H1 (cell line): ENCODE results near the gene ALG11. TPM values are rescaled to one million over a fixed set of nuclear protein-coding genes. Genes with fewer than 3 reads are reported as not detected.

Source experiments
- CTCF ChIA-PET: fragments of 300-600 bp; sonication (Branson Sonifier 250); formaldehyde crosslinking; loops from one replicate; lab custom pipeline; 2021; ENCODE audit not compliant: partially characterized antibody; lab: Charles Lee
- POLR2A ChIA-PET: fragments of 300-600 bp; sonication (Branson Sonifier 250); formaldehyde crosslinking; loops from one replicate; lab custom pipeline; 2021; ENCODE audit warnings: inconsistent platforms; ENCODE audit not compliant: partially characterized antibody; lab: Charles Lee
- DNase-seq, 2 experiments: peaks; one replicate each; pipeline versions ENCODE4 v3.0.0 to v3.0.0-alpha.2; 2010 to 2022; ENCODE audit warnings: low spot score in 2 of 2, low read depth in 1 of 2, mixed read lengths in 1 of 2
- FAIRE-seq: peaks from 2 replicates; lab custom pipeline; 2011; peaks lifted over from hg19 to GRCh38; lab: Jason Lieb, UNC
- H2AFZ ChIP-seq: 2 replicates; pipeline ENCODE4 v1.8.1; 2012; ENCODE audit warnings: low read length, inconsistent platforms
- H2AK5ac ChIP-seq: 2 replicates; pipeline ENCODE4 v1.6.1; 2013; ENCODE audit warnings: low read depth, low read length
- H2BK120ac ChIP-seq: replicated peaks from 2 replicates; pipeline ENCODE3; 2013; ENCODE audit warnings: low read depth, low read length, inconsistent platforms
- H2BK12ac ChIP-seq: 2 replicates; pipeline ENCODE4 v1.6.1; 2013; ENCODE audit warnings: low read depth, low read length
- H2BK15ac ChIP-seq: 2 replicates; pipeline ENCODE4 v1.6.1; 2013; ENCODE audit warnings: low read length
- H2BK20ac ChIP-seq: 2 replicates; pipeline ENCODE4 v1.6.1; 2013; ENCODE audit warnings: low read length
- H2BK5ac ChIP-seq: 2 replicates; pipeline ENCODE4 v1.6.1; 2013; ENCODE audit warnings: low read depth, low read length
- H3K14ac ChIP-seq: 2 replicates; pipeline ENCODE4 v1.6.1; 2013; ENCODE audit warnings: inconsistent platforms; ENCODE audit not compliant: insufficient read length
- H3K18ac ChIP-seq: 2 replicates; pipeline ENCODE4 v1.6.1; 2013; ENCODE audit warnings: low read length; ENCODE audit errors: extremely low read depth
- H3K23ac ChIP-seq: 2 replicates; pipeline ENCODE4 v1.6.1; 2013; ENCODE audit warnings: inconsistent platforms; ENCODE audit not compliant: insufficient read length
- H3K23me2 ChIP-seq: 2 replicates; pipeline ENCODE4 v1.6.1; 2013; ENCODE audit warnings: low read depth, low read length
- H3K27ac ChIP-seq: 2 replicates; pipeline ENCODE4 v1.6.1; 2011; ENCODE audit warnings: low read depth, low read length, inconsistent platforms
- H3K27me3 ChIP-seq, 4 experiments: replicated peaks in 1 of 4; 1 replicate in 1 of 4; 2 replicates in 3 of 4; pipeline versions ENCODE4 v1.6.1 to v1.8.1; 2011 to 2013; ENCODE audit warnings: low read length in 3 of 4, mild to moderate bottlenecking in 3 of 4, inconsistent platforms in 2 of 4, mixed read lengths in 2 of 4, moderate library complexity in 1 of 4; ENCODE audit not compliant: control insufficient read depth in 3 of 4, insufficient read depth in 3 of 4; ENCODE audit errors: extremely low read depth in 1 of 4
- H3K36me3 ChIP-seq, 4 experiments: 2 replicates each; pipeline versions ENCODE4 v1.6.1 to v1.8.1; 2011 to 2013; ENCODE audit warnings: mild to moderate bottlenecking in 4 of 4, low read length in 3 of 4, moderate library complexity in 2 of 4, control low read depth in 1 of 4, inconsistent platforms in 1 of 4; ENCODE audit not compliant: insufficient read depth in 4 of 4, control insufficient read depth in 2 of 4
- H3K4ac ChIP-seq: replicated peaks from 2 replicates; pipeline ENCODE3; 2013; ENCODE audit warnings: low read length, low read depth, mixed read lengths, inconsistent platforms; ENCODE audit not compliant: insufficient read length
- H3K4me1 ChIP-seq, 4 experiments: replicated peaks in 1 of 4; 1 replicate in 1 of 4; 2 replicates in 3 of 4; pipeline versions ENCODE4 v1.6.1 to v1.8.1; 2011 to 2013; ENCODE audit warnings: low read length in 3 of 4, inconsistent platforms in 2 of 4, mixed read lengths in 1 of 4; ENCODE audit not compliant: insufficient read depth in 4 of 4, control insufficient read depth in 3 of 4
- H3K4me2 ChIP-seq, 2 experiments: 2 replicates each; pipeline versions ENCODE4 v1.6.1 to v1.8.1; 2011 to 2013; ENCODE audit warnings: low read depth in 2 of 2, low read length in 2 of 2, control low read depth in 1 of 2, inconsistent platforms in 1 of 2, mild to moderate bottlenecking in 1 of 2; ENCODE audit not compliant: insufficient read depth in 1 of 2
- H3K4me3 ChIP-seq, 4 experiments: fragments of 200-600, 300-600 bp in 1 of 4; sonication (generic), shearing (Covaris generic), sonication (Bioruptor Twin) in 1 of 4; 2 replicates each; pipeline versions ENCODE4 v1.5.1 to v1.8.1; 2011 to 2016; ENCODE audit warnings: low read length in 4 of 4, low read depth in 3 of 4, control low read depth in 2 of 4, inconsistent platforms in 2 of 4, mild to moderate bottlenecking in 2 of 4, mixed read lengths in 1 of 4, moderate library complexity in 1 of 4; ENCODE audit not compliant: insufficient read depth in 2 of 4; ENCODE audit errors: extremely low read depth in 1 of 4
- H3K56ac ChIP-seq: replicated peaks from 2 replicates; pipeline ENCODE3; 2013; ENCODE audit warnings: low read depth, mild to moderate bottlenecking, mixed read lengths, low read length, inconsistent platforms; ENCODE audit not compliant: insufficient read length
- H3K79me1 ChIP-seq: 2 replicates; pipeline ENCODE4 v1.6.1; 2013; ENCODE audit warnings: low read depth, low read length, control low read depth
- H3K79me2 ChIP-seq, 2 experiments: 2 replicates each; pipeline versions ENCODE4 v1.6.1 to v1.8.1; 2012 to 2013; ENCODE audit warnings: low read length in 2 of 2, mild to moderate bottlenecking in 2 of 2, inconsistent platforms in 1 of 2; ENCODE audit not compliant: insufficient read depth in 2 of 2, control insufficient read depth in 1 of 2
- H3K9ac ChIP-seq, 4 experiments: replicated peaks in 1 of 4; 1 replicate in 1 of 4; 2 replicates in 3 of 4; pipeline versions ENCODE4 v1.6.1 to v1.8.1; 2011 to 2013; ENCODE audit warnings: low read depth in 3 of 4, low read length in 3 of 4, control low read depth in 2 of 4, mild to moderate bottlenecking in 2 of 4, moderate library complexity in 2 of 4, inconsistent platforms in 1 of 4; ENCODE audit errors: extremely low read depth in 1 of 4
- H3K9me3 ChIP-seq, 2 experiments: 2 replicates each; pipeline versions ENCODE4 v1.6.1 to v1.8.1; 2012 to 2013; ENCODE audit warnings: mild to moderate bottlenecking in 2 of 2, moderate library complexity in 2 of 2, control low read depth in 1 of 2, inconsistent platforms in 1 of 2, low read depth in 1 of 2, low read length in 1 of 2, mixed read lengths in 1 of 2; ENCODE audit not compliant: insufficient read depth in 2 of 2
- H4K20me1 ChIP-seq, 2 experiments: replicated peaks in 1 of 2; 2 replicates each; pipeline versions ENCODE3 to v1.8.1; 2011 to 2013; ENCODE audit warnings: inconsistent platforms in 2 of 2, low read length in 2 of 2, mild to moderate bottlenecking in 1 of 2; ENCODE audit not compliant: insufficient read depth in 2 of 2, control insufficient read depth in 1 of 2
- H4K5ac ChIP-seq: 2 replicates; pipeline ENCODE4 v1.6.1; 2013; ENCODE audit warnings: low read length, low read depth, mixed read lengths, inconsistent platforms; ENCODE audit not compliant: insufficient read length
- H4K8ac ChIP-seq: 2 replicates; pipeline ENCODE4 v1.8.0; 2013; ENCODE audit warnings: mild to moderate bottlenecking, moderate library complexity, low read length, inconsistent platforms; ENCODE audit not compliant: insufficient read depth; ENCODE audit errors: extremely low read depth
- H4K91ac ChIP-seq: replicated peaks from 2 replicates; pipeline ENCODE3; 2013; ENCODE audit warnings: low read length, mixed read lengths, inconsistent platforms; ENCODE audit not compliant: insufficient read length
- ASH2L ChIP-seq: fragments of 200-600, 300-600 bp; sonication (generic); IDR thresholded peaks from one replicate; pipeline ENCODE4 v1.7.1; 2017; ENCODE audit warnings: low read length
- BRCA1 ChIP-seq: IDR thresholded peaks from 2 replicates; pipeline ENCODE4 v1.6.1; 2012; ENCODE audit warnings: low read depth, low read length, improper control_type of control experiment
- CHD1 ChIP-seq: IDR thresholded peaks from 2 replicates; pipeline ENCODE4 v1.6.1; 2012; ENCODE audit warnings: low read depth, low read length, improper control_type of control experiment
- CHD2 ChIP-seq: IDR thresholded peaks from 2 replicates; pipeline ENCODE4 v1.6.1; 2012; ENCODE audit warnings: low read length, improper control_type of control experiment
- EZH2 ChIP-seq: fragments of 200-600 bp; sonication (generic); IDR thresholded peaks from 2 replicates; pipeline ENCODE4 v1.7.1; 2012; ENCODE audit warnings: low read depth, mild to moderate bottlenecking, moderate library complexity, low read length, inconsistent platforms; ENCODE audit not compliant: severe bottlenecking
- FOSL1 ChIP-seq: IDR thresholded peaks from 2 replicates; pipeline ENCODE4 v1.6.1; 2011; ENCODE audit warnings: mild to moderate bottlenecking, low read depth, low read length, moderate library complexity; ENCODE audit not compliant: insufficient read depth
- JUN ChIP-seq: IDR thresholded peaks from 2 replicates; pipeline ENCODE4 v1.6.1; 2011; ENCODE audit warnings: low read depth, mild to moderate bottlenecking, improper control_type of control experiment, low read length
- JUND ChIP-seq: IDR thresholded peaks from 2 replicates; pipeline ENCODE4 v1.6.1; 2011; ENCODE audit warnings: mild to moderate bottlenecking, improper control_type of control experiment, low read length
- MAFK ChIP-seq: IDR thresholded peaks from 2 replicates; pipeline ENCODE4 v1.6.1; 2012; ENCODE audit warnings: low read depth, mild to moderate bottlenecking, improper control_type of control experiment, low read length
- NRF1 ChIP-seq: IDR thresholded peaks from 2 replicates; pipeline ENCODE4 v1.6.1; 2011; ENCODE audit warnings: mild to moderate bottlenecking, low read depth, low read length, improper control_type of control experiment
- POU5F1 ChIP-seq: IDR thresholded peaks from 2 replicates; pipeline ENCODE4 v1.6.1; 2011; ENCODE audit warnings: low read depth, mild to moderate bottlenecking, low read length, moderate library complexity
- RAD21 ChIP-seq, 2 experiments: IDR thresholded peaks in 1 of 2; conservative IDR thresholded peaks in 1 of 2; 2 replicates each; pipeline ENCODE4 v1.6.1; 2011; ENCODE audit warnings: low read depth in 2 of 2, low read length in 2 of 2, improper control_type of control experiment in 1 of 2, inconsistent platforms in 1 of 2, mild to moderate bottlenecking in 1 of 2, moderate library complexity in 1 of 2
- SP4 ChIP-seq: IDR thresholded peaks from 2 replicates; pipeline ENCODE4 v1.6.1; 2012; ENCODE audit warnings: low read length, inconsistent platforms
- SUZ12 ChIP-seq: fragments of 200-600 bp; sonication (generic); IDR thresholded peaks from 2 replicates; pipeline ENCODE4 v1.6.1; 2012; ENCODE audit warnings: mild to moderate bottlenecking, inconsistent platforms, low read length, moderate library complexity, mixed read lengths
- TAF1 ChIP-seq: IDR thresholded peaks from 2 replicates; pipeline ENCODE4 v1.6.1; 2011; ENCODE audit warnings: mild to moderate bottlenecking, low read depth, low read length
- ZNF274 ChIP-seq: IDR thresholded peaks from 2 replicates; pipeline ENCODE4 v1.7.0; 2012; ENCODE audit warnings: low read length, borderline replicate concordance; ENCODE audit errors: extremely low read depth
- WGBS, 2 experiments: shearing (Covaris generic) in 1 of 2; methylation state at CpG; one replicate each; pipeline versions ENCODE4 v1.1.6 to v1.1.7; 2013 to 2015; ENCODE audit warnings: low lambda C conversion rate in 2 of 2, mixed read lengths in 2 of 2, inconsistent platforms in 1 of 2, low coverage in 1 of 2, missing lambda C conversion rate in 1 of 2; ENCODE audit not compliant: insufficient replicate concordance in 2 of 2, insufficient coverage in 1 of 2, insufficient read length in 1 of 2; ENCODE audit errors: extremely low coverage in 1 of 2, missing lambda C conversion rate in 1 of 2; 5-methylcytosine and 5-hydroxymethylcytosine counted together
- polyA plus RNA-seq, 7 experiments: library from polyadenylated mRNA; depleted of rRNA in 3 of 7; stranded (reverse) in 5 of 7; unstranded in 2 of 7; fragments of >200 nt in 5 of 7; fragments of 200-250 nt in 2 of 7; gene quantifications; 1 replicate in 5 of 7; 2 replicates in 1 of 7; 4 replicates in 1 of 7; pipeline versions ENCODE4 v1.2.1 to v1.2.3, GENCODE V29; 2011 to 2013; ENCODE audit warnings: missing spikeins in 2 of 7, mixed read lengths in 2 of 7
- total RNA-seq: library from RNA; stranded (reverse); fragmentation: NEBNext Ultra II Directional; extraction: Animal tissue kit (Norgen Biotek cat#: 25700); gene quantifications from 2 replicates; pipeline ENCODE4 v1.2.1, GENCODE V29; 2021

ALG11 gene
- total and polyA plus RNA-seq, 2 of the 8 experiments (the other 6 are each of a cell fraction or from before 2014, with no cell fraction given), result 5.2 to 39.9 TPM

DNA sequence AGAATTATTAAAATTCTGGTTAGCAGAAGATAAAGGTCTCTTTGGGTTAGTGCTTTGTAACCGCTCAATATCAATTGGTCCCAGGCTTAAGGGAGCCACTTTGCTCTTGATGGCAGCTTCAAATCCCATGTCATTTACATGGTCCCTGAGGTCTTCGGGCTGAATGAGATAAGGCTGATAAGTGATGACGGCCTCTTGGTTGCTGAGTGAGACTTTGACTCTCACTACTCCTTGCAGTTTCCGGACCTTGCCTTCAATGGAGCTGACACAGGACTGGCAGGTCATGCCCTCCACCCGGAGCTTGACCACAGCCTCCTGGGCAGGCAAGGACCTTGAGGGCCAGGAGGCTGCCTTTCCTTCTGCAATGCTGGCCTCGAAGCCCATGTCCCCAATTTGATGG, 37.7 kb upstream of the ALG11 start:
- no peak overlapping the region for H2BK15ac ChIP-seq
- DNase-seq, result no peak
- no peak overlapping the region for H4K91ac ChIP-seq
- H3K18ac ChIP-seq, result no peak overlapping the region
- H2AK5ac ChIP-seq, result no peak overlapping the region
- H3K79me2 ChIP-seq, result no peaks in the 10 kb centered on the region
- H3K4me1 ChIP-seq, result no peaks in the 10 kb centered on the region
- no peak overlapping the region for H3K23ac ChIP-seq
- no peak overlapping the region for H2BK12ac ChIP-seq
- CTCF ChIA-PET, result interaction anchor here (0.8 to 5.6 kb wide), 10 partner anchors 9 to 154 kb away, joined by 3 to 28 read pairs (median 6); partner anchors contain the start of genes NEK5 and UTP14C
- no peak overlapping the region for H2BK120ac ChIP-seq
- H3K4ac ChIP-seq, result no peak overlapping the region
- H3K56ac ChIP-seq, result no peak overlapping the region
- no peaks in the 10 kb centered on the region for H3K9me3 ChIP-seq
- H3K9ac ChIP-seq, result no peak overlapping the region
- no peak overlapping the region for H3K14ac ChIP-seq
- H3K79me1 ChIP-seq, result no peaks in the 10 kb centered on the region
- no peak overlapping the region for H2BK5ac ChIP-seq
- no peak overlapping the region for H3K4me3 ChIP-seq
- no peak overlapping the region for H4K5ac ChIP-seq
- no peaks in the 10 kb centered on the region for H3K23me2 ChIP-seq
- no peak overlapping the region for H2BK20ac ChIP-seq
- FAIRE-seq, result no peak
- no peaks in the 10 kb centered on the region for H3K36me3 ChIP-seq
- H3K27ac ChIP-seq, result no peak overlapping the region
- POLR2A ChIA-PET, result interaction anchor here (0.7 kb wide), 1 partner anchor 58 kb away, joined by 3 read pairs; no protein-coding TSS in a partner anchor
- H4K8ac ChIP-seq, result no peak overlapping the region
- no peak overlapping the region for H3K4me2 ChIP-seq
- no peak overlapping the region for H2AFZ ChIP-seq
- H3K27me3 ChIP-seq, result no peaks in the 10 kb centered on the region
- WGBS, 2 experiments, result 90% methylated on average over 6 of the region's 6 CpGs; no CpG with 5 or more reads in 1 of the 2 experiments
- H4K20me1 ChIP-seq, result no peaks in the 10 kb centered on the region
- no peak for TF ChIP-seq FOSL1
- no peak for TF ChIP-seq CHD1
- no peak for TF ChIP-seq EZH2
- no peak for TF ChIP-seq JUND
- no peak for TF ChIP-seq MAFK
- no peak for TF ChIP-seq NRF1
- TF ChIP-seq JUN, result no peak
- TF ChIP-seq ASH2L, result no peak
- no peak for TF ChIP-seq TAF1
- no peak for TF ChIP-seq POU5F1
- no peak for TF ChIP-seq RAD21 (IDR thresholded peaks at IDR 0.05 in 1 of 2, conservative IDR thresholded peaks at IDR 0.05 in 1 of 2; ENCODE audit: low read depth in 2 of 2, low read length in 2 of 2)
- TF ChIP-seq SP4, result no peak
- TF ChIP-seq CHD2, result no peak
- no peak for TF ChIP-seq ZNF274
- TF ChIP-seq SUZ12, result no peak
- no peak for TF ChIP-seq BRCA1
